ENCODE measurements around the gene NEUROG1.

Gene NEUROG1

GRCh38 chr5:135551593-135552447 lies 16.1 kb upstream of the NEUROG1 start:
- H3K27me3 ChIP-seq (replicated peaks; ENCODE audit: insufficient read depth, low read length) = no peaks in the 10 kb centered on the region
- H3F3A ChIP-seq (ENCODE audit: insufficient read depth, low read length) = peaks cover 9% of the 10 kb centered on the region
- peak; percentile 64 for DNase-seq
- peaks cover 17% of the 10 kb centered on the region for H3K4me1 ChIP-seq (ENCODE audit: low read length)
- no peak overlapping the region for H3K27ac ChIP-seq (ENCODE audit: low read length)
- H3K36me3 ChIP-seq (replicated peaks; ENCODE audit: insufficient read depth, low read length) = no peaks in the 10 kb centered on the region
- H4K20me1 ChIP-seq (ENCODE audit: insufficient read depth, low read length) = no peaks in the 10 kb centered on the region
- TF ChIP-seq CTCF (IDR thresholded peaks at IDR 0.05; ENCODE audit: low read length) (peak; percentile 89), EZH2 (optimal IDR thresholded peaks at IDR 0.05; ENCODE audit: low read depth, low read length) (no peak), EZH2phosphoT487 (IDR thresholded peaks at IDR 0.05; ENCODE audit: low read length) (no peak)
- H3K9me3 ChIP-seq (replicated peaks; ENCODE audit: insufficient read depth, low read length) = no peaks in the 10 kb centered on the region
- H3K9me2 ChIP-seq (replicated peaks; ENCODE audit: insufficient read depth, low read length) = no peaks in the 10 kb centered on the region
- no peak overlapping the region for H3K4me3 ChIP-seq (ENCODE audit: low read length)
- H3K9ac ChIP-seq (ENCODE audit: low read length) = no peak overlapping the region
- H3K79me2 ChIP-seq (ENCODE audit: low read length) = no peaks in the 10 kb centered on the region
- H3K4me2 ChIP-seq (ENCODE audit: low read depth, low read length) = no peak overlapping the region
- no peak overlapping the region for H2AFZ ChIP-seq (ENCODE audit: low read length)

- Histone ChIP-seq H3K36me3 (replicated peaks; ENCODE audit: insufficient read depth, low read length) (no peaks in the 10 kb centered on the region), H3K4me2 (ENCODE audit: low read depth, low read length) (no peak overlapping the region), H3F3A (ENCODE audit: insufficient read depth, low read length) (peaks cover 9% of the 10 kb centered on the region), H3K9me2 (replicated peaks; ENCODE audit: insufficient read depth, low read length) (no peaks in the 10 kb centered on the region), H3K9me3 (replicated peaks; ENCODE audit: insufficient read depth, low read length) (no peaks in the 10 kb centered on the region), H3K27me3 (replicated peaks; ENCODE audit: insufficient read depth, low read length) (no peaks in the 10 kb centered on the region), H3K79me2 (ENCODE audit: low read length) (no peaks in the 10 kb centered on the region), H3K27ac (ENCODE audit: low read length) (no peak overlapping the region), H3K9ac (ENCODE audit: low read length) (no peak overlapping the region), H4K20me1 (ENCODE audit: insufficient read depth, low read length) (no peaks in the 10 kb centered on the region), H3K4me1 (ENCODE audit: low read length) (peaks cover 19% of the 10 kb centered on the region), H2AFZ (ENCODE audit: low read length) (no peak overlapping the region), H3K4me3 (ENCODE audit: low read length) (no peak overlapping the region)
- TF ChIP-seq CTCF (IDR thresholded peaks at IDR 0.05; ENCODE audit: low read length) (no peak), EZH2 (optimal IDR thresholded peaks at IDR 0.05; ENCODE audit: low read depth, low read length) (no peak), EZH2phosphoT487 (IDR thresholded peaks at IDR 0.05; ENCODE audit: low read length) (no peak)
- no peak for DNase-seq
Observed at GRCh38 chr5:135549413-135549812, 13.6 kb upstream of the NEUROG1 start.

DNA sequence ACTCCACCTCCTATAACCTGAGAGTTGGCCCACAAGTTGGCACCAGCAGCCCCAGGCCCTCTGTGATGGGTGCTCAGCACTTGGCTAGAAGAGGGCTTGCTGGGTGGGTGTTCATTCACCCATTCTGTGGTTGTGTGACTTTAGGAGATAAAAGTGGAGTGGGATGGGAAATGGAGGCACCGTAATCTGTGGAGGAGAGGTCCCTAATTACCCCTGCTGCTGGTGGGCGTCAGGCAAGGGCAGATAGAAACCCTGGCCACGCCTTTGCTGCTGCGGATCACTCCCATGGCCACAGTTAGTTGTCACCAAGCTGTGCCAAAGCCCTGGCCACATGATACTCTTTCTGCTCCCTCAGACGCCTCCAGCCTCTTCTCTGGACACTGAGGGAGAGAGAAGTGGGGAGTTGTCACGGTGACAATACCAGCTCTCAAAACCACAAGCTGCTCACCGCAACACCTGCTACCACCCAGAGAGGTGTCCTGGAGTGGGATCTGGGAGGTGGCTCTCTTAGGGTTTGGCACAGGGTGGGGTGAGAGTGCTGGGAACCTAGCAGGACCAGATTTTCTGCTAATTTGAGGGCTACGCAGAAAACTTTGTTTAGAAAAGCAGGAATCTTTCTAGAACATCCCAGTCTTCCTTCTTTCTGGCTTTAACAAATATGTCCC lies 12.0 kb upstream of the NEUROG1 start:
- peak overlapping the region; percentile 1; the same call in 1 of the 2 replicates for H3K27ac ChIP-seq (ENCODE audit: low read length)

More for the DNA sequence above, 12.0 kb upstream of the NEUROG1 start:
- Histone ChIP-seq H3K9me3 (replicated peaks; ENCODE audit: insufficient read depth, low read length) (no peaks in the 10 kb centered on the region), H3K27me3 (replicated peaks; ENCODE audit: insufficient read depth, low read length) (no peaks in the 10 kb centered on the region), H3F3A (ENCODE audit: insufficient read depth, low read length) (peaks cover 15% of the 10 kb centered on the region), H4K20me1 (ENCODE audit: insufficient read depth, low read length) (no peaks in the 10 kb centered on the region), H3K4me2 (ENCODE audit: low read depth, low read length) (peak overlapping the region; percentile 48), H3K9ac (ENCODE audit: low read length) (no peak overlapping the region), H3K36me3 (replicated peaks; ENCODE audit: insufficient read depth, low read length) (no peaks in the 10 kb centered on the region), H3K79me2 (ENCODE audit: low read length) (no peaks in the 10 kb centered on the region), H3K9me2 (replicated peaks; ENCODE audit: insufficient read depth, low read length) (no peaks in the 10 kb centered on the region), H2AFZ (ENCODE audit: low read length) (no peak overlapping the region), H3K4me1 (ENCODE audit: low read length) (peaks cover 19% of the 10 kb centered on the region), H3K4me3 (ENCODE audit: low read length) (no peak overlapping the region)
- peak; percentile 78 for DNase-seq
- no peak for TF ChIP-seq EZH2phosphoT487 (IDR thresholded peaks at IDR 0.05; ENCODE audit: low read length)

All from MM.1S (cell line).